ENCODE measurements around the gene BPIFB3. TPM values are rescaled to one million over a fixed set of nuclear protein-coding genes. Genes with fewer than 3 reads are reported as not detected.

The BPIFB3 gene
- total and polyA plus RNA-seq, 2 of the 13 experiments (the other 11 are each of a cell fraction or from before 2014, with no cell fraction given) = 0.09 TPM; not detected in 1

DNA sequence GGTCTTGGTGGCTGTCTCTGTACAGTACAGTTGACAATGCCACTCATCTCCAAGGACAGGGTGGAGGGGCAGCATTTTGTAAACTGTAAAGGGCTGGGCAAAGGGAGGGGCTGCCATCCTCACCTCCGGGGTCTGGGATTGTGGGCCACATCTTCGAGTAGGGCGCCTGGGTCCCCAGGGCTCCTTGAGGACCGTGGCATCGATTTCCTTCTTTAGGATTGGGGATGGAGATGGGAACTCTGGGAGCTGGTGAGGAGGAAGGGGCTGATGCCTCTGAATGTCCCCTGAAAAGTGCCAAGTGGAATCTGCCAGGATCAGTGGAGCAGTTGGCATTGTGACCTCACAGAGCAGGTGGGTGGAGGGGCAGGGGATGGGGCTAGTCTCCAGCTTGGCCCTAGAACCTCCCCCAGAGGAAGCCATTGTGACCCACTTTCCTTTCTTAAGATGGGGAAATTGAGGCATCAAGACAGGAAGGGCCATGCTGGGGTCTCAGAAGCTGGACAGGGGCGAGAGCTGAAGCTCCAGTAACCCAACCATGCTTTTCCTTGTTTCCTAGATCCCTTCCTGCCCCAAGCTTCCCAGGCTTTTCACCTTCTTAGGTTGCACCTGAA, 49.5 kb upstream of the BPIFB3 start, which contains the start of gene SUN5 (continued):
- TF ChIP-seq SMAD9 (CRISPR knock-in tag; IDR thresholded peaks at IDR 0.05) (no peak), ZNF788 (CRISPR knock-in tag; IDR thresholded peaks at IDR 0.05; ENCODE audit: borderline replicate concordance) (0 out of 2 replicates have a peak, but pooled peaks have one; percentile 41), HMG20B (CRISPR knock-in tag; conservative IDR thresholded peaks at IDR 0.05) (no peak), ZNF33A (CRISPR knock-in tag; IDR thresholded peaks at IDR 0.05; ENCODE audit: borderline replicate concordance) (no peak)
- TF ChIP-seq, protein P1, sequence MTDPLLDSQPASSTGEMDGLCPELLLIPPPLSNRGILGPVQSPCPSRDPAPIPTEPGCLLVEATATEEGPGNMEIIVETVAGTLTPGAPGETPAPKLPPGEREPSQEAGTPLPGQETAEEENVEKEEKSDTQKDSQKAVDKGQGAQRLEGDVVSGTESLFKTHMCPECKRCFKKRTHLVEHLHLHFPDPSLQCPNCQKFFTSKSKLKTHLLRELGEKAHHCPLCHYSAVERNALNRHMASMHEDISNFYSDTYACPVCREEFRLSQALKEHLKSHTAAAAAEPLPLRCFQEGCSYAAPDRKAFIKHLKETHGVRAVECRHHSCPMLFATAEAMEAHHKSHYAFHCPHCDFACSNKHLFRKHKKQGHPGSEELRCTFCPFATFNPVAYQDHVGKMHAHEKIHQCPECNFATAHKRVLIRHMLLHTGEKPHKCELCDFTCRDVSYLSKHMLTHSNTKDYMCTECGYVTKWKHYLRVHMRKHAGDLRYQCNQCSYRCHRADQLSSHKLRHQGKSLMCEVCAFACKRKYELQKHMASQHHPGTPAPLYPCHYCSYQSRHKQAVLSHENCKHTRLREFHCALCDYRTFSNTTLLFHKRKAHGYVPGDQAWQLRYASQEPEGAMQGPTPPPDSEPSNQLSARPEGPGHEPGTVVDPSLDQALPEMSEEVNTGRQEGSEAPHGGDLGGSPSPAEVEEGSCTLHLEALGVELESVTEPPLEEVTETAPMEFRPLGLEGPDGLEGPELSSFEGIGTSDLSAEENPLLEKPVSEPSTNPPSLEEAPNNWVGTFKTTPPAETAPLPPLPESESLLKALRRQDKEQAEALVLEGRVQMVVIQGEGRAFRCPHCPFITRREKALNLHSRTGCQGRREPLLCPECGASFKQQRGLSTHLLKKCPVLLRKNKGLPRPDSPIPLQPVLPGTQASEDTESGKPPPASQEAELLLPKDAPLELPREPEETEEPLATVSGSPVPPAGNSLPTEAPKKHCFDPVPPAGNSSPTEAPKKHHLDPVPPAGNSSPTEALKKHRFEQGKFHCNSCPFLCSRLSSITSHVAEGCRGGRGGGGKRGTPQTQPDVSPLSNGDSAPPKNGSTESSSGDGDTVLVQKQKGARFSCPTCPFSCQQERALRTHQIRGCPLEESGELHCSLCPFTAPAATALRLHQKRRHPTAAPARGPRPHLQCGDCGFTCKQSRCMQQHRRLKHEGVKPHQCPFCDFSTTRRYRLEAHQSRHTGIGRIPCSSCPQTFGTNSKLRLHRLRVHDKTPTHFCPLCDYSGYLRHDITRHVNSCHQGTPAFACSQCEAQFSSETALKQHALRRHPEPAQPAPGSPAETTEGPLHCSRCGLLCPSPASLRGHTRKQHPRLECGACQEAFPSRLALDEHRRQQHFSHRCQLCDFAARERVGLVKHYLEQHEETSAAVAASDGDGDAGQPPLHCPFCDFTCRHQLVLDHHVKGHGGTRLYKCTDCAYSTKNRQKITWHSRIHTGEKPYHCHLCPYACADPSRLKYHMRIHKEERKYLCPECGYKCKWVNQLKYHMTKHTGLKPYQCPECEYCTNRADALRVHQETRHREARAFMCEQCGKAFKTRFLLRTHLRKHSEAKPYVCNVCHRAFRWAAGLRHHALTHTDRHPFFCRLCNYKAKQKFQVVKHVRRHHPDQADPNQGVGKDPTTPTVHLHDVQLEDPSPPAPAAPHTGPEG (CRISPR knock-in tag; IDR thresholded peaks at IDR 0.05) = 0 out of 2 replicates have a peak, but pooled peaks have one; percentile 6
- TF ChIP-seq, protein P2, sequence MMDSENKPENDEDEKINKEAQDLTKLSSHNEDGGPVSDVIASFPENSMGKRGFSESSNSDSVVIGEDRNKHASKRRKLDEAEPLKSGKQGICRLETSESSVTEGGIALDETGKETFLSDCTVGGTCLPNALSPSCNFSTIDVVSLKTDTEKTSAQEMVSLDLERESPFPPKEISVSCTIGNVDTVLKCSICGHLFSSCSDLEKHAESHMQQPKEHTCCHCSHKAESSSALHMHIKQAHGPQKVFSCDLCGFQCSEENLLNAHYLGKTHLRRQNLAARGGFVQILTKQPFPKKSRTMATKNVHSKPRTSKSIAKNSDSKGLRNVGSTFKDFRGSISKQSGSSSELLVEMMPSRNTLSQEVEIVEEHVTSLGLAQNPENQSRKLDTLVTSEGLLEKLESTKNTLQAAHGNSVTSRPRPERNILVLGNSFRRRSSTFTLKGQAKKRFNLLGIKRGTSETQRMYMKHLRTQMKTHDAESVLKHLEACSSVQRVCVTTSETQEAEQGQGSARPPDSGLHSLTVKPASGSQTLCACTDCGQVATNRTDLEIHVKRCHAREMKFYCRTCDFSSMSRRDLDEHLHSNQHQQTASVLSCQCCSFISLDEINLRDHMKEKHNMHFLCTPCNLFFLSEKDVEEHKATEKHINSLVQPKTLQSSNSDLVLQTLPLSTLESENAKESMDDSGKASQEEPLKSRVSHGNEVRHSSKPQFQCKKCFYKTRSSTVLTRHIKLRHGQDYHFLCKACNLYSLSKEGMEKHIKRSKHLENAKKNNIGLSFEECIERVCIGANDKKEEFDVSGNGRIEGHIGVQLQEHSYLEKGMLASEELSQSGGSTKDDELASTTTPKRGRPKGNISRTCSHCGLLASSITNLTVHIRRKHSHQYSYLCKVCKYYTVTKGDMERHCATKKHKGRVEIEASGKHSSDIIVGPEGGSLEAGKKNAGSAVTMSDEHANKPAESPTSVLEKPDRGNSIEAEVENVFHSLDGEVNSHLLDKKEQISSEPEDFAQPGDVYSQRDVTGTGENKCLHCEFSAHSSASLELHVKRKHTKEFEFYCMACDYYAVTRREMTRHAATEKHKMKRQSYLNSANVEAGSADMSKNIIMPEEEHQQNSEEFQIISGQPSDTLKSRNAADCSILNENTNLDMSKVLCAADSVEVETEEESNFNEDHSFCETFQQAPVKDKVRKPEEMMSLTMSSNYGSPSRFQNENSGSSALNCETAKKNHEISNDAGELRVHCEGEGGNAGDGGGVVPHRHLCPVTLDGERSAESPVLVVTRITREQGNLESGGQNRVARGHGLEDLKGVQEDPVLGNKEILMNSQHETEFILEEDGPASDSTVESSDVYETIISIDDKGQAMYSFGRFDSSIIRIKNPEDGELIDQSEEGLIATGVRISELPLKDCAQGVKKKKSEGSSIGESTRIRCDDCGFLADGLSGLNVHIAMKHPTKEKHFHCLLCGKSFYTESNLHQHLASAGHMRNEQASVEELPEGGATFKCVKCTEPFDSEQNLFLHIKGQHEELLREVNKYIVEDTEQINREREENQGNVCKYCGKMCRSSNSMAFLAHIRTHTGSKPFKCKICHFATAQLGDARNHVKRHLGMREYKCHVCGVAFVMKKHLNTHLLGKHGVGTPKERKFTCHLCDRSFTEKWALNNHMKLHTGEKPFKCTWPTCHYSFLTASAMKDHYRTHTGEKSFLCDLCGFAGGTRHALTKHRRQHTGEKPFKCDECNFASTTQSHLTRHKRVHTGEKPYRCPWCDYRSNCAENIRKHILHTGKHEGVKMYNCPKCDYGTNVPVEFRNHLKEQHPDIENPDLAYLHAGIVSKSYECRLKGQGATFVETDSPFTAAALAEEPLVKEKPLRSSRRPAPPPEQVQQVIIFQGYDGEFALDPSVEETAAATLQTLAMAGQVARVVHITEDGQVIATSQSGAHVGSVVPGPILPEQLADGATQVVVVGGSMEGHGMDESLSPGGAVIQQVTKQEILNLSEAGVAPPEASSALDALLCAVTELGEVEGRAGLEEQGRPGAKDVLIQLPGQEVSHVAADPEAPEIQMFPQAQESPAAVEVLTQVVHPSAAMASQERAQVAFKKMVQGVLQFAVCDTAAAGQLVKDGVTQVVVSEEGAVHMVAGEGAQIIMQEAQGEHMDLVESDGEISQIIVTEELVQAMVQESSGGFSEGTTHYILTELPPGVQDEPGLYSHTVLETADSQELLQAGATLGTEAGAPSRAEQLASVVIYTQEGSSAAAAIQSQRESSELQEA (CRISPR knock-in tag; IDR thresholded peaks at IDR 0.05; ENCODE audit: not compliant biosample characterization) = no peak
- TF ChIP-seq, protein P3, sequence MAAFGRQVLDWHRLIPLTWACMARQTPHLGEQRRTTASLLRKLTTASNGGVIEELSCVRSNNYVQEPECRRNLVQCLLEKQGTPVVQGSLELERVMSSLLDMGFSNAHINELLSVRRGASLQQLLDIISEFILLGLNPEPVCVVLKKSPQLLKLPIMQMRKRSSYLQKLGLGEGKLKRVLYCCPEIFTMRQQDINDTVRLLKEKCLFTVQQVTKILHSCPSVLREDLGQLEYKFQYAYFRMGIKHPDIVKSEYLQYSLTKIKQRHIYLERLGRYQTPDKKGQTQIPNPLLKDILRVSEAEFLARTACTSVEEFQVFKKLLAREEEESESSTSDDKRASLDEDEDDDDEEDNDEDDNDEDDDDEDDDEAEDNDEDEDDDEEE (CRISPR knock-in tag; IDR thresholded peaks at IDR 0.05) = no peak
- TF ChIP-seq, protein P4, sequence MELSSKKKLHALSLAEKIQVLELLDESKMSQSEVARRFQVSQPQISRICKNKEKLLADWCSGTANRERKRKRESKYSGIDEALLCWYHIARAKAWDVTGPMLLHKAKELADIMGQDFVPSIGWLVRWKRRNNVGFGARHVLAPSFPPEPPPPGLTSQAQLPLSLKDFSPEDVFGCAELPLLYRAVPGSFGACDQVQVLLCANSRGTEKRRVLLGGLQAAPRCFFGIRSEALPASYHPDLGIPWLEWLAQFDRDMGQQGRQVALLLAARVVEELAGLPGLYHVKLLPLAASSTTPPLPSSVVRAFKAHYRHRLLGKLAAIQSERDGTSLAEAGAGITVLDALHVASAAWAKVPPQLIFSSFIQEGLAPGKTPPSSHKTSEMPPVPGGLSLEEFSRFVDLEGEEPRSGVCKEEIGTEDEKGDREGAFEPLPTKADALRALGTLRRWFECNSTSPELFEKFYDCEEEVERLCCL (CRISPR knock-in tag; IDR thresholded peaks at IDR 0.05; ENCODE audit: borderline replicate concordance) = no peak
